Embryonic facial prominence (tissue), 1 donor: Measurements from ENCODE around the gene PLA2G2D.

Source experiments
- DNase-seq: peaks from one replicate; pipeline ENCODE4 v3.0.0-alpha.2; 2016; ENCODE audit errors: extremely low spot score

The PLA2G2D gene

DNA sequence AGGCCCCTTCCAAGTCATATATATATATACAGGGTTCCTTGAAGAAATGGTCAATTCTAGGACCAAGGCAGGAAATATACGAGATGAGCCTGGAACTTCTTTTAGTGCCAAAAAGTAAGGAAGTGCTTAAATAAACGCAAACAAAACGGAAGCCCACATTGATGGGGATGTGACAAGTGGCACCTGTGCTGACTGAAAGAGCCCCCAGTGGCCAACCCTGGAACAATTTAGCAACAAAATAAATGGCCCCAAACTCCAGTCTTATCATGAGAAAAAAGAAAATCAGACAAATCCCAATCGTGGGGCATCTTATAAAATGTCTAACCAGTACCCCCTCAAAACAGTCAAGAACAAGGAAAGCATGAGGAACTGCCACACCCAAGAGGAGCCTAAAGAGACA, 31.7 kb downstream of the PLA2G2D start:
- DNase-seq: no peak

DNA sequence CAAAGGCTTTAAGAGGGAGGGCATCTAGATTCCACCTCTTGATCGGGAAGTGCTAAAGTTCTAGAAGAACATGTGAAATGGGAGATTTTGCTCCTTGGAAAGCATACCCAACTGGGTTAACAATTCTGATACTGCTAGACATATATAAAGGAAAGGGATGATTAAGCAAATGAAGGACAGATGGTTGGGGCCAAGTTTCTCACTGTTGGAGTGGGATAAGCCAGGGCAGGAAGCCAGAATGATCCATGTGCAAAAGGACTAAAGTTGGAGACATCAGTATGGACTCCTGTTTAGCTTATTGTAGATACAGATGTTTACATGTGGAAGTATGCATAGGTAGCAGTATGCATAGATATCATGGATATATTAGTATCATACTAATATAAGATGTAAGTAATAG, 32.5 kb downstream of the PLA2G2D start:
- no peak for DNase-seq

DNA sequence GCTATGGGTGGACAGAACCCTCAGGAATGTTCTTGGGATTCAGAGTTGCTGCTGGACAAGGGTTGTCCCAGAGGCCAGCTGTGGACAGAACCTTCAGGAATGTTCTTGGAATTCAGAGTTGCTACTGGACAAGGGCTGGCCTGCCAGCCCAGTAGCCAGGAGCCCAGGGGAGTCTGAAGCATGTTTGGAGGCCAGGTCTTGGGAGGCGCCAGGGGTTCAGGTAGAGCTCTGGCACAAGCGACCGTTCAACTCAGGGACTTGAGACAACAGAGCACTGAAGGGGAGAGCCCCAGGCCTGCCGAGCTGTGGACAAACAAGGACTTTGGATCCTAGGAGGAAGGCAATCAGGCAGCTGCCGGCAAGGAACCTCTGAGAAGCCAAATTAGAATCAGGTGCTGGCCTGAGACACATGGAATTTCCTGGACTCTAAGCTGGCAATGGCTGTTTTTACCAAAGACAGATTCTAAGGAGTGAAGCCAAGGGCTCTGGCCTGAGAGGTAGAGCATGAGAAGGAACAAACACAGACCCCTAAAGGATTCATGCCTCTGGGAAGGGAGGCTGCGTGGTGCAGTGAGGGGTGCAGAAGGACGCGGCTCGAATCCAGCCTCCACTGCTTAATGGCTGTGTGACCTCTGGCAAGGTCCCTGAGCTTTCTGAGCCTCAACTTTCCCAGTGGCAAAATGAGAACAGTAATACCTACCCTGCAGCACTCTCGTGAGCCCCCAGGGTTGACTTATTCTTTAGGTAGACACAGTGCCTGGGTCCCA, 36.0 kb downstream of the PLA2G2D start:
- DNase-seq: no peak

DNA sequence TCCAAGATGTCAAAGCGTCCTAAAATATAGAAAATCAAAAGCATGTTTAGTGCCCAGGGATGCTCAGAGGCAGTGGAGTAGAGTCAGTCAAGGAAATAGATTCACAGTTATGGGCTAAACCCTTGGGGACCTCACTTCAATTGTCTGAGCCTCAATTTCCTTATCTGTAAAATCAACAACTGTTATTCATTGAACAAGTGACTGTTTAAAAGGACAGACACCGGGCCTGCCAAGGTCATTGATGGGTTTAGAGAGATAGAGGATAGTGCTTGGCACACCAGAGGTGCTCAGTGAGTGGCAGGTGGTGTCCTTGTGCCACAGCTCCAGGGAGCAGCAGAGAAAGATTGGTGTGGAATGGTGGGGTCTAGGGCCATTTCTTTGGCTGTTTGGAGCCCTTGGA, 36.6 kb downstream of the PLA2G2D start:
- DNase-seq: no peak

DNA sequence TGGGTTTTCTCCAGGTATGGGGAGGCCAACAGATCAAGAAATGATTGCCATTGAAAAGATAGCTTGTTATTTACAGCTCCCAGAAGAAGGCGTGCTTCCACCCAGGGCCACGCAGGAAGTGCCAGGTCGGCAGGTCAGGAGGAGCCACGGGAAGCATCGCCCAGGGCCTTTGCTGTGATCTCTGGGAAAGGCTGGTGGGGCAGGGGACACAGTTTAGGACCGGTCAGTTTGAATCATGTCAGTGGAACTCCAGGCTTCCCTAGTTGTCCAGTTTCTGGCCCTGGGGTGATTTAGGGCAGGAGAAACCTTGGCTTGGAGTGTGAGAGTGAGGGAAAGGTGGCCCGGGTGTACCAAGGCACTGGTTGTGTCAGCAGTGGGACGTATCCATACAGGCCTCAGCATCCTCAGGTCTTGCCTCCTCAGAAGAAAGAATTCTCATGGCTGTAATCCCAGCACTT, 38.0 kb downstream of the PLA2G2D start:
- no peak for DNase-seq

DNA sequence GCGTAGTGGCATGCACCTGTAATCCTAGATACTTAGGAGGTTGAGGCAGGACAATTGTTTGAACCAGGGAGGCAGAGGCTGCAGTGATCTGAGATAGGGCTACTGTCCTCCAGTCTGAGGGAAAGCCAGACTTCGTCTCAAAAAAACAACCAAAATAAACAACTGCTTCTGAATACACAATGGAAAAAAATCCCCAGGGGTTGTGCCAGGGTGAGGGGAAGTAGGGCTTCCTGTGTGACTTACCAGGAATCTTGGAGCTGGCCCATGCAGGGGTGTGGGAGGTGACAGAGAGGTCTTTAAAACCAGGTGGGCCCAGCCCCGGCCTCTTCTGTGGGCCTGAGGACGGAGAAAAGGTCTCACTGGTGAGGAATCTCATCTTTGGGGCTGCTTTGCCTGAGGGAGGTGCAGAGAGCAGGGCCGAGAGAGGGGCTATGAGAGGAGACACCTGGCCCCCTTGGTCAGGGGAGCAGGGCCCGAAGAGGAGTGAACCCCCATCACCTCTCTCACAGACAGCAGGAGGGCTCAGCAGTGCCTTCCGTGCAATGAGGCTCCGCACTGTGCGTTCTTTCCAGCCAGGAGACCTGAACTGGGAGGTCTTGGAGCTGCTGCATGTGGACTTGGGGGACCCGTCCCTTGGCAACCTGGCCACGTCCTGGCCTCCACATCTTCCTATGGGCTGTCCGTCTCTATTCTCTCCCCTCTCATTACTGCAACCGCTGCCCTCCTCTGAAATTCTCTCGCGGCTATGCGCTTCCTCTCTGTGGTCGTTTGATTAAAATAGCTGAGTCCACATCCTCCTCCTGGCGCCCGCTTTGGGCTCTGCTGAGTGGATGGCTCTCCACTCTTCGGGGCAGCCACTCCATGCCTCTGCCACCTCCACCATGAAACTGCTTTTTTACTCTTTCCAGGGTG, 38.6 kb downstream of the PLA2G2D start:
- DNase-seq: no peak

DNA sequence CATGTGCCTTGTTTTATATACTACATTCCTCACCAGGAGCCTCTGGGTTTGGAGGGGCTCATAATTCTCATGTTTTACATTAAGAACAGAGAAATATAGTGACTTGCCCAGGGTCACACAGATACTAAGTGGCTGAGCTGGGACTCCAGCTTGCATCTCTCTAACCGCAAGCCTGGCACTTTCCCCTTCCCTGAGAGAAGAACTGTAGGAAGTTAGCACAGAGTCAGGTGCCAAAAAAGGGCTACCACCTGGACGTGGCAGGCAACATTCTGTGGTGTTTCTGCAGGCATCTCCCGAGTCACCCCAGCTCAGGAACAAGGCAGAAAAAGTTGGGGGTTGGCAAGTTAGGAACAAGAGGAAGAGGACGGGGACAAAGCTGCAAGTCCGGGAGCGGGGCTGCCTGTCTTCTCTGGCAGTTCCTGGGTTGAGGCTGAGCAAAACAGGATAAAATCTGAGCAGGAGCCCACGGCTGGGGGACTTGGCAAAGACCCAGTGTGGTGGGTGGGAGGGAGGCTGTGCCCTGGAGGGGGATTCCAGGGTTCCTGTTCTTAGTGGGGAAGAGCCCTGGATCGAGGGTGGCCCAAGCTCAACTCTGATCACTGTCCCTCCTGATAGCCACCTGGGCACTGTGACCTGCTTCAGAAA, 39.6 kb downstream of the PLA2G2D start:
- DNase-seq: no peak

DNA sequence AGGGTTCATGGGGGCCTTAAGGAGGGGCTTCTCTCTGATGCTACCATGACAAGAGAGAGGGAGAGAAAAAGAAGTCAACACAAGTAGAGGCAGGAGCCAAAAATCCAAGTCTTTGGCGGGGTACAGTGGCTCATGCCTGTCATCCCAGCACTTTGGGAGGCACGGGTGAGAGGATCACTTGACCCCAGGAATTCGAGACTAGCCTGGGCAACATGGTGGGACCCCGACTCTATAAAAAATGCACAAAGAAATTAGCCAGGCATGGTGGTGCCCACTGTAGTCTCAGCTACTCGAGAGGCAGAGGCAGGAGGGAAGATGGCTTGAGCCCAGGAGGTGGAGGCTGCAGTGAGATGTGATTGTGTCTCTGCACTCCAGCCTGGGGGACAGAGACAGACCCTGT, 40.6 kb downstream of the PLA2G2D start:
- no peak for DNase-seq

DNA sequence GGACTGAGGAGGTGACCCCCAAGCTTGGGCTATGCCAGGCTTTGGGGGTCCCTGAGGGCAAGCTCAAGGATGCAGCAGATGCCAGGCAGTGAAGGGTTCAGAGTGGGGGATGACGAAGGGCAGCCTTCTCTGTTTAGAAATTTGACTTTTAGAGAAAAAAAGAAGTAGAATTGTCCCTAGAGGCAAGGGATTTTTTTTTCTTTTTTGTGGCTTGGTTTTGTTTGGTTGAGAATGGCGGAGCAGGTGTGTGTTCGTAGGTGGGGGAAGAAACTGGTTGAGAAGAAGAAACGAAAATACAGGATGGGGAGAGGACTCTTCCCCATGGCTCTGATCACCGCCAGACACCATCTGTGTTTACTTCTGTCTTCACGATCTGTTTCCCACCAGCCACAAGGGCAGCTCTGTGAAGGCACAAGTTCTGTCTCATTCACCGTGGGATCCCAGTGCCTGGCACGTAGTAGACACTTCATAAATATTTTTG, 41.1 kb downstream of the PLA2G2D start:
- DNase-seq: no peak

DNA sequence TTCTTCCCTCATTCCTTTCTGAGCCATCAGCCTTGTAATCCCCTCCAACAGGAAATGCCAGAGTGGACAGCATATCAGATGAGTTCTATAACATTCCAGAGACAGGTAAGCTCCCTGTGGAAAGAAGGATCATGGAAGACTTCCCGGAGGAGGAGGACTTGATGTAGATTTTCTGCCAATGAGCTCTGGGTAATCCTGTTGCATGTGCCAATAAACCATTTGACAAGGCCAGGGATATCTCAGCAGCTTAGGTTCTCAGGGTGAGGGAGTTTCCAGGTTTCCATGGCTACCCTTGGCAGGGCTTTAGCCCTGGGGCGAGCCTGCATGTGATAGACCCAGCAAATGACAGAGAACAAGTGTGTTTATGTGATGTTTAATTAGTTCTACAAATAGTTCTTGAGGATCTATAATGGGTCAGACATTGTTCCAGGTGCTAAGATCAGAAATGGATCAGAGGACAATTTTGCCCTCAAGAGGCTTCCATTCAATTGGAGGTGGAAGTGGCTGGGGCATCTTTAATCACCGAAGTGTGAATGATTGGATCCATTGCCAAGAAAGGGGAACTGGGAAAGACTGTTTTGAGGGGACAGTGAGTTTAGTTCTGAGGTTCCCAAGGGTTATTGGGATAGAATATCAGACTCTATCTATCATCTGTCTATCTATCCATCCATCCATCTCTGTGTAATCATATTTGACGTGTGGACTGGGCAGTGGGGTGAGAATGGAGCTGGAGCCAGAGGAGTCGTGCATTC, 42.5 kb downstream of the PLA2G2D start:
- no peak for DNase-seq

DNA sequence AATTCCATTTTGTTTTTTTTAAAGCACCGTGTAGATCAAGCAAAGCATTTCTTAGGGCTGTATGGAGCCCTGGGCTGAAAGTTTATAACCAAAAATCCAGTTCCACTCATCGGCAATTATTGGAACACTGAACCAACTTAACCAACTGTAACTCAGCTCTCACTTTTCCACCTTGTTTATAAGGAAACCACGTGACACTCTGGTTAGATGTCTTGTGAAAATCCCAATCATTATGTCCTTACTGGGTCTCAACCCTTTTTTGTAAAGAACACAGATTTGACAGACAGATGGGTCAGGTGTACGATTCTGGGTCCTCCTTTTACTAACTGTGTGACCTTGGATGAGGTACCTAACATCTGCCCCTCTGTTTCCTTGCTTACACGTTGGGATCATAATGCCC, 43.1 kb downstream of the PLA2G2D start:
- DNase-seq: no peak

DNA sequence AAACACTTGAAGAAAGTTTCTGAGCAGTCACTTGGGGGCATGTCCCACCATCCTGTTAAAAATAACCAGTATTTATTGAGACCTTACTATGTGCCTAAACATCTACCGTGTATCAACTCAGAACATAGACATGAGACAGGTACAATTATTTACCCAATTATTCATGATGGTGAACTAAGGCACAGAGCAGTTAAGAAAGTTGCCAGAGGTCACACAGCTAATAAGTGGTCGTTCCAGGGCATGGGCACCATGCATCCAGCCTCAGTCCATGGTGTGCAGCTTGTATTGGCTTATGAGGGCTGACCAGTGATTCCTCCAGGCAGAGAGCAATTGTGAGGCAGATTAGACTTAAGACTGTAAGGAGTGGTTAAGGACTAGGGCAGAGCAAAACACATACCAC, 44.0 kb downstream of the PLA2G2D start:
- DNase-seq: no peak

DNA sequence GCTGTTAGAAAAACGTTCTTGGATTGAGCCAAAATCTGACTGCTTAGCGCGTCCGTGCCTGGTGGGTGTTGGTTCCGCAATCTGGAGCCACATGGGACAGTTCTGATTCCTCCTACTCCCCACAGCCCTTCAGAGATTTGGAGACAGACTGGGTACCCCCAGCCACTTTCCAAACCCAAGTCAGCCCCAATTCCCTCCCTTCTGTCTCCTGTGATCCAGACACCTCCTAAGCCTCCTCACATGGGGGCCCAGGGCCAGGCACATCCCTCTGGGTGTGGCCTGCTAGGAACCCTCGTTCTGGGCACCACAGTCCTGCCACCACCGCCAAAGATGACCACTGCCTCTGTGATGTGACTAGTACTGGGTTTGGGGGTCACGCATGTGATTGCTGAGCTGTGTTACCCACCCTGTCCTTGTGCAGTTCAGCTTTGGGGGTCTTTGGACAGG, 44.6 kb downstream of the PLA2G2D start:
- DNase-seq: no peak

DNA sequence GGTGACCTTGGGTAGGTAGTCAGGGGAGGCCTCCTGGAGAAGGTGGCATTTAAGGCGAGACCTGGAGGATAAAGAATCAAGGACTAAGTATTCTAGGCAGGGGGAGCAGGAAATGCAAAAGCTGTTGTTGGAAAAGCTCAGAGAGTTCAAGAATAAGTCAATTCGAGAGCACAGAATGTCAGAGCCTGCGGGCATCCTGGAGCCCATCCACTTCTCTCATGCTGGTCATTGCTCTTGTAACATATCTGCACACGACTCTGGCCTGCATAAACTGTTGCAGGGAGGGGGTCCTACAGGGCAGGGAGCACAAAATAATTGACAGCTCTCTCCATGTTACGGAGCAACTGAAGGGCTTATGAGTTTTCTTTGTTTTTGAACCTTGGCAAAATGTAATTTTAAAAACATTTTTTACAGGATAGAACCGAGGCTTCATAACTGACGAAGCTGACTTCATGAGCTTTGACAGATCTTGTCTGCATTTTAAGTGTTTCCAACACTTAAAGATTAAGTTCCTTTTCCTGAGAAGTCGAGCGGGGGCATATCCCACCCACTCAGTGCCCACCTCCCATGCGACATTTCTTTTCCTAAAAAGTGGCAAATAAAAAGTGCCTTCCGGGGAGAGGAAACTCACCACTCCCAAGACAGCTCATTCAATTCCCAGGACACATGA, 45.1 kb downstream of the PLA2G2D start:
- DNase-seq: no peak

DNA sequence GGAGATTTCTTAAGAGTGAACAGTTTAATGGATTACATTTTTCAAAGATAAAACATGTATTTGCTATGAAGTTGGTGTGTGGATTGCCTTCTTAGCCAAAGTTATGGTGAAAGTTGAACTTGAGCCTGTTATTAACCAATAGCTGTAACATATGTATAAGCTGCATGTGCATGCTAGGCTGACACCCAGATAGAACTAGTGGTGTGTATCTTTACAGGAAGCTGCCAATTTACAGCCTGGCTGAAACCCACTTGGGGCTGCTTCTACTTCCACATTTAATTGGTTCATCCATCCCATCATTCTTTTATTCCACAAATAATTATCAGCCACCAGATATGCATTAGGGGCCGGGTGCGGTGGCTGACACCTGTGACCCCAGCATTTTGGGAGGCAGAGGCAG, 46.1 kb downstream of the PLA2G2D start:
- no peak for DNase-seq

DNA sequence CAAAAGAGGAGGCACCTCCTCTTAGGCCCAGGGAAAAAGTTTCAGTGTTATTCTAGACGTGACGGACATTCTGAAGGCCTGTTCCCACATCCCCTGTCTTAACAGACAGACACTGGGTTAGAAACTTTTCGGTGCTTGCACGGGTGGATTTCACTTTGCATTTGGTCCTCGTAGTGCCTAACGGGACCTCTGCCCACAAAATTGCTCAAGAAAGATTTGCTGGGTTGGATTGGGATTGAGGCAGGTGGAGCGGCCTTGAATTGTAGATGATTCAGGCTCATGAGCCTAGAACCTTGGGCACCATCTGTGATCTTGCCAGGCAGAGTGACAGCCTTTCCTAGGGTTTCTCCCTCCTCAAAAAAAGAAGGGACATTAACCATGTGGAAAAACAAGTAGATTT, 46.6 kb downstream of the PLA2G2D start:
- no peak for DNase-seq

DNA sequence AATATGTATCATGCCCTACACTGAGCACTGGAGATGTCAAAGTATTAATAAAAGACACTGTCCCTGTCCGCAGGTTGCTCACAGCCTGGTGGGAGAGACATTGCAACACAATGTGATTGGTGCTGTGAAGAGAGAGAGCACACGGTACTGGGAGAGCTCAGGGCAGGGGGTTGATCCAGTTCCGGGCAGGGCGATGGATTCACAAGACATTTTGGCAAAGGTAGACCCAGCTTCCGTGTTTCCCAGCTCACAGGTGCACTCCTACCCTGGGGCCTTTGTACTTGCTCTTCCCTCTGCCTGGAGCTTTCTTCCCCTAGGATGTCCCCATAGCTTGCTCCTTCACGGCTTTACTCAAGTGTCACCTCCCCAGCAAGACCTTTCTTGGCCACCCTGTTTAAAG, 47.9 kb downstream of the PLA2G2D start:
- no peak for DNase-seq

DNA sequence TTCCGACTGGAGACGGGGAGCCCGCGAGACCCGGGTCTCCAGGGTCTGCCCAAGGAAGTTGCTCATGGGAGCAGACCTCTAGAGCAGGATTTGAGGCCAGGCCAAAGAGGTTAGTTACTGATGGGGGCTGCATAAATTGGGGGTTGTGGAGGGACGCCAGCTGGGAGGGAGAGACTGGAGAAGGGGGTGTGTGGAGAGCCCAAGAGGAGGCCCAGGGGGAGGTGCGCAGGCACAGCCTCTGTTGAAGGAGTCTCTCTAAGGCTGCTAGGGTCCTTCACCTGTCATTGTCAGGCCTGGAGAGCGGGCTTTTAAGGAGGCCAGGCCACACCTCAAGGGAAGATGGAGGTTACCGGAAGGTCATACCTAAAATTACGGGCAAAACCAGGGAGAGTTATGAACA, 49.0 kb downstream of the PLA2G2D start:
- no peak for DNase-seq

DNA sequence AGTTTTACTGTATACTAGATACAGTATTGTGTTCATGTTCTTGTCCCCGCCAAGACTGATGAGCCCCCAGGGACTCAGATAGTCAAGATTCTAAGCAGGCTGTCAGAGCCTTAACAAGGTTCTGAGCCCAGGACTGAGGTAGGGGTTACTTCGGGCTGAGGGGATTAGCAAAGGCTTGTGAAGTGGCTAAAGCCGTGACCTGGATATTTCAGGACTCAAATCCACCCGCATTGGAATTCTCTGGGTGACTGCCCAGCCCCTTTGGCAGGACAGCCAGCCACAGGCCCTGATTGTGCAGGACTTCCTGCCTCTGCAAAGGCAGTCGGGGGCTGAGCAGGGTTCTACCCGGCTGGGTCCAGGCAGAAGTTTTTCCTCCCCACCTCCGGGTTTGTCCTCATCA, 49.5 kb downstream of the PLA2G2D start, which contains the start of gene PLA2G5:
Gene PLA2G5, plus strand, starts transcription at position 321 of the 400 bp plus-strand sequence. CDS start 14,637 bp downstream, outside the sequence.
- DNase-seq: no peak

DNA sequence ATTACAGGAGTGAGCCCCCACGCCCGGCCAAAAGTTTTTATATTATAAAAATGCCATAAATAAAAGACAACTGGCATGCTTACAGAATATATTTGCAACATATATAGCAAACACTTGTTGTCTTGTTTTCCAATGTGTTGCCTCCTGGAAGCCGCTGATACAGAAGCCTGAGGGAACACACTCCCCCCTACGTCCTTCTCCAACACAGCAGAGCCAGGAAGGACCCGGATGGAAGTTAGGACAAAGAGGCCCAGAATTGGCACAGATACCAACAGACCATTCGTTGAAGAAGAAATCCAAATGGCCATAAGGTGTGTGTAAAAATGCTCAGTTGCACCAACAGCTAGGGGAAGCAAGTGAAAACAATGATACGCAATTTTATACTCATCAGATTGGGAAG, 50.6 kb downstream of the PLA2G2D start:
- DNase-seq: no peak

DNA sequence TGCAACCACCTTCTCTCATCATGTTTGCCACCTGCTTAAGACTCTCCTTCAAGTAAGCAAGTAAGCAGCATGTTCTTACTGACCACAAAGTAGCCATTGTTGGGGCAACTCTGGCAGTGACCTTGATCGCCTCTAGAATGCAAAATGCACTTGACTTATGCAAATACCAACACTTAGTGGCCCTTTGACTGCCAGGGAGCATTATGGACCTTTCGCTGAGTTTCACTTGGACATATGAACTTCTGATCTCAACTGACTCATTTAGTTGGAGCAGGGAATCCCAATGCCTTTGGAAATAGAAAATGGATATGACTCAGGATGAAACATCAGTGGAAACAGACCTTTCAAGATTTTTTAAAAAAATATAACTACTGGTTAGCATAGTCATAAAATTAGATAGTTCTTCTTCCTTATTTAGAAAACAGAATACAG, 55.5 kb downstream of the PLA2G2D start:
- DNase-seq: no peak
